ENCODE results near the gene LAMA2.

- no peak for TF ChIP-seq CTCF (IDR thresholded peaks at IDR 0.05; ENCODE audit: insufficient read depth, low read depth, low read length)
- no peak for TF ChIP-seq EZH2 (IDR thresholded peaks at IDR 0.05; ENCODE audit: insufficient read depth, low read length)
Observed at GRCh38 chr6:129448965-129449364, 566.0 kb downstream of the LAMA2 start.
